Uterus (tissue), 2 donors: ENCODE results near the gene NME1.

Experiments
- POLR2A ChIP-seq, 2 donors: fragments of 450-650 bp; IDR thresholded peaks; one replicate each; pipeline ENCODE4 v1.6.1; 2016; ENCODE audit warnings: antibody characterized with exemption in 2 of 2, mild to moderate bottlenecking in 1 of 2, moderate library complexity in 1 of 2
- TF ChIP-seq, protein P1 (sequence below), 4 experiments: fragments of 200-600 bp in 2 of 4; fragments of 450-650 bp in 2 of 4; sonication (generic) in 2 of 4; IDR thresholded peaks; one replicate each; pipeline ENCODE4 v1.5.1; 2016 to 2019; ENCODE audit warnings: antibody characterized with exemption in 4 of 4, mild to moderate bottlenecking in 2 of 4, moderate library complexity in 1 of 4

DNA sequence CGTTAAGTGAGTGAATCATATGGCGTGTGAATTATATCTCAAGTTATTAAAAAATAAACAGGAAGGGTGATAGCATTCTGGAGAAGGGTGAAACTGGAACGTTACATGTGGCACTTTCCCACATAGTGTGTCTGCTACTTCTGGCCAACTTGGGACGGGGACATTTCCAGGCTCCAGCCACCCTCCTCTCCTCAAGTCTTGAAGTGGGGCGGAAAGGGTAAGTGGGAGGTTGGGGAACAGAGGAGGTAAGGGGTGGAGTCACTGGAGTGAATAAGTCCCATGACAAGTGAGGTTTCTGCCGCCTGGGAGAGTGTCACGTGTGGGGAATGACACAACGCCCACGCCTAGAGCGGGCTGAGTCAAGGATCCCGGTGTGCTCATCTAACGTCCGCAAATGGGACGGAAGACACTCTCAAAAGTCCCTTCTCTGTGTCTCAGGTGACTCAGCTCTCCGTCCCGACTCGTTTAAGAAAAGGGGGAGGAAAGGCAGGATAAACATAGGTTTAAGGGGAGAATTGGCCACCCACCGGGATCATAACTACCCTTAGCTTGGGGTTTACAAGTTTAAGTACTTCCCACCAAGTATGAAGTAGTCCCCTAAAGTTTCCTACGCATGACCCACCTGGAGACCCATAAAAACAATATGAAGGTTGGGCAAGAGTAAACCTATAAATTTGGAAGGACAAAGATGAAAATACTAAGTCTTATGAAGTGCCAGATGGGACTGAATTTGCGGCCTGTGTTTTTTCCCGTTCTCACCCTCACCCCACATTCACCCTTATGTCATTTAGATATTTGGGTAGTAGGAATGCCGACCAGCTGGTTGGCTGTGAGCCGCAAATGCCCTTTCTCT is 31.5 kb upstream of the NME1 start:
- TF ChIP-seq, protein P1, sequence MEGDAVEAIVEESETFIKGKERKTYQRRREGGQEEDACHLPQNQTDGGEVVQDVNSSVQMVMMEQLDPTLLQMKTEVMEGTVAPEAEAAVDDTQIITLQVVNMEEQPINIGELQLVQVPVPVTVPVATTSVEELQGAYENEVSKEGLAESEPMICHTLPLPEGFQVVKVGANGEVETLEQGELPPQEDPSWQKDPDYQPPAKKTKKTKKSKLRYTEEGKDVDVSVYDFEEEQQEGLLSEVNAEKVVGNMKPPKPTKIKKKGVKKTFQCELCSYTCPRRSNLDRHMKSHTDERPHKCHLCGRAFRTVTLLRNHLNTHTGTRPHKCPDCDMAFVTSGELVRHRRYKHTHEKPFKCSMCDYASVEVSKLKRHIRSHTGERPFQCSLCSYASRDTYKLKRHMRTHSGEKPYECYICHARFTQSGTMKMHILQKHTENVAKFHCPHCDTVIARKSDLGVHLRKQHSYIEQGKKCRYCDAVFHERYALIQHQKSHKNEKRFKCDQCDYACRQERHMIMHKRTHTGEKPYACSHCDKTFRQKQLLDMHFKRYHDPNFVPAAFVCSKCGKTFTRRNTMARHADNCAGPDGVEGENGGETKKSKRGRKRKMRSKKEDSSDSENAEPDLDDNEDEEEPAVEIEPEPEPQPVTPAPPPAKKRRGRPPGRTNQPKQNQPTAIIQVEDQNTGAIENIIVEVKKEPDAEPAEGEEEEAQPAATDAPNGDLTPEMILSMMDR (IDR thresholded peaks at IDR 0.05), result no peak
- TF ChIP-seq POLR2A (IDR thresholded peaks at IDR 0.05), result peak; percentile 78
